Suprapubic skin (tissue), 4 donors: ENCODE results near the gene SEMA7A. TPM values are rescaled to one million over a fixed set of nuclear protein-coding genes. Genes with fewer than 3 reads are reported as not detected.

Experiments
- DNase-seq, 2 donors: peaks; one replicate each; pipeline ENCODE4 v3.0.0-alpha.2; 2019; ENCODE audit warnings: low spot score in 2 of 2
- H3K27ac ChIP-seq: fragments of 200-600 bp; sonication (generic); one replicate; pipeline ENCODE4 v1.5.1; 2019
- H3K27me3 ChIP-seq: fragments of 200-600 bp; sonication (generic); one replicate; pipeline ENCODE4 v1.5.1; 2019
- H3K36me3 ChIP-seq: fragments of 200-600 bp; sonication (generic); one replicate; pipeline ENCODE4 v1.5.1; 2019
- H3K4me1 ChIP-seq: fragments of 200-600 bp; sonication (generic); one replicate; pipeline ENCODE4 v1.5.1; 2019
- H3K4me3 ChIP-seq: fragments of 200-600 bp; sonication (generic); one replicate; pipeline ENCODE4 v1.5.1; 2019; ENCODE audit warnings: mild to moderate bottlenecking
- H3K9me3 ChIP-seq: fragments of 200-600 bp; sonication (generic); one replicate; pipeline ENCODE4 v1.5.1; 2019
- EP300 ChIP-seq: sonication (generic); formaldehyde crosslinking; IDR thresholded peaks from one replicate; pipeline ENCODE4 v1.6.1; 2017; ENCODE audit warnings: antibody characterized with exemption
- POLR2A ChIP-seq, 2 donors: fragments of 450-650 bp; IDR thresholded peaks; one replicate each; pipeline ENCODE4 v1.6.1; 2017; ENCODE audit warnings: antibody characterized with exemption in 2 of 2, mild to moderate bottlenecking in 2 of 2, moderate library complexity in 2 of 2
- POLR2AphosphoS5 ChIP-seq, 3 donors: sonication (generic); formaldehyde crosslinking; IDR thresholded peaks; one replicate each; pipeline ENCODE4 v1.6.1; 2017; ENCODE audit warnings: antibody characterized with exemption in 3 of 3
- WGBS: methylation state at CpG from one replicate; pipeline ENCODE4 v1.1.5; 2018; 5-methylcytosine and 5-hydroxymethylcytosine counted together
- total RNA-seq, 4 donors: library from RNA; depleted of rRNA; stranded (reverse); fragments of >200 nt; gene quantifications; one replicate each; pipeline ENCODE4 v1.1.0, GENCODE V29; 2016
- TF ChIP-seq, protein P1 (sequence below), 2 donors: fragments of 200-600 bp in 1 of 2; fragments of 450-650 bp in 1 of 2; sonication (generic) in 1 of 2; IDR thresholded peaks; one replicate each; pipeline ENCODE4 v1.5.1; 2016 to 2019; ENCODE audit warnings: antibody characterized with exemption in 2 of 2, mild to moderate bottlenecking in 1 of 2, moderate library complexity in 1 of 2

Gene SEMA7A
- total RNA-seq, 4 donors from 2014 or later: 10.1 to 31.4 (median 18.0) TPM

DNA sequence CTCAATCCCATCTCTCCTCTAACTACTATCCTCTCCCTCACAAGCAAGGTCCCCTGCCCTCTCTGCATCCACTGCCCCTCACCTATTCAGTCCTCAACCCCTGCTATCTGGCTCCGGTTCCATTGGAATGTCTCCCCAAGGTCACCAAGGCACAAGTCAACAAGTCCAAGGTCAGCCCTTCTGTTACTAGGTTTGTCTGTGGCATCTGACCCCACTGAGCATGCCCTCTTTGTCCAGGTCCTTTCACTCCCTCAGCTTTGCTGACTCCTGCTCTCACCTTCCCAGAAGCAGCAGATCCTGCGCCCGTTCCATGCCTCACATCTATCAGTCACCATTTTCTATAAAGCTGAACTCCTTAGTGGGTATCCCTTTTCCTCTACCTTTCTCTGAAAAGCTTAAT, 8.3 kb upstream of the SEMA7A start:
- H3K27me3 ChIP-seq: no peaks in the 10 kb centered on the region
- no peaks in the 10 kb centered on the region for H3K9me3 ChIP-seq
- peak; percentile 29 to 73 for DNase-seq
- H3K4me3 ChIP-seq: no peak overlapping the region
- H3K27ac ChIP-seq: no peak overlapping the region
- peaks cover 24% of the 10 kb centered on the region for H3K36me3 ChIP-seq
- H3K4me1 ChIP-seq: no peaks in the 10 kb centered on the region
- 91% methylated on average over 3 of the region's 3 CpGs for WGBS
- TF ChIP-seq, protein P1, sequence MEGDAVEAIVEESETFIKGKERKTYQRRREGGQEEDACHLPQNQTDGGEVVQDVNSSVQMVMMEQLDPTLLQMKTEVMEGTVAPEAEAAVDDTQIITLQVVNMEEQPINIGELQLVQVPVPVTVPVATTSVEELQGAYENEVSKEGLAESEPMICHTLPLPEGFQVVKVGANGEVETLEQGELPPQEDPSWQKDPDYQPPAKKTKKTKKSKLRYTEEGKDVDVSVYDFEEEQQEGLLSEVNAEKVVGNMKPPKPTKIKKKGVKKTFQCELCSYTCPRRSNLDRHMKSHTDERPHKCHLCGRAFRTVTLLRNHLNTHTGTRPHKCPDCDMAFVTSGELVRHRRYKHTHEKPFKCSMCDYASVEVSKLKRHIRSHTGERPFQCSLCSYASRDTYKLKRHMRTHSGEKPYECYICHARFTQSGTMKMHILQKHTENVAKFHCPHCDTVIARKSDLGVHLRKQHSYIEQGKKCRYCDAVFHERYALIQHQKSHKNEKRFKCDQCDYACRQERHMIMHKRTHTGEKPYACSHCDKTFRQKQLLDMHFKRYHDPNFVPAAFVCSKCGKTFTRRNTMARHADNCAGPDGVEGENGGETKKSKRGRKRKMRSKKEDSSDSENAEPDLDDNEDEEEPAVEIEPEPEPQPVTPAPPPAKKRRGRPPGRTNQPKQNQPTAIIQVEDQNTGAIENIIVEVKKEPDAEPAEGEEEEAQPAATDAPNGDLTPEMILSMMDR (IDR thresholded peaks at IDR 0.05): no peak
- no peak for TF ChIP-seq POLR2A (IDR thresholded peaks at IDR 0.05)
- TF ChIP-seq EP300: no peak
- TF ChIP-seq POLR2AphosphoS5 (IDR thresholded peaks at IDR 0.05): no peak

- DNase-seq: peak; percentile 48 to 66
- H3K27me3 ChIP-seq: no peaks in the 10 kb centered on the region
- no peaks in the 10 kb centered on the region for H3K4me1 ChIP-seq
- WGBS: 88% methylated on average over 6 of the region's 6 CpGs
- no peak overlapping the region for H3K4me3 ChIP-seq
- H3K9me3 ChIP-seq: no peaks in the 10 kb centered on the region
- H3K27ac ChIP-seq: no peak overlapping the region
- TF ChIP-seq POLR2AphosphoS5 (IDR thresholded peaks at IDR 0.05): no peak
- TF ChIP-seq EP300: no peak
- TF ChIP-seq, protein P1 (IDR thresholded peaks at IDR 0.05): no peak
- no peak for TF ChIP-seq POLR2A (IDR thresholded peaks at IDR 0.05)
- H3K36me3 ChIP-seq: peaks cover 17% of the 10 kb centered on the region
These were observed 7.6 kb upstream of the SEMA7A start for GRCh38 chr15:74441248-74441941.

DNA sequence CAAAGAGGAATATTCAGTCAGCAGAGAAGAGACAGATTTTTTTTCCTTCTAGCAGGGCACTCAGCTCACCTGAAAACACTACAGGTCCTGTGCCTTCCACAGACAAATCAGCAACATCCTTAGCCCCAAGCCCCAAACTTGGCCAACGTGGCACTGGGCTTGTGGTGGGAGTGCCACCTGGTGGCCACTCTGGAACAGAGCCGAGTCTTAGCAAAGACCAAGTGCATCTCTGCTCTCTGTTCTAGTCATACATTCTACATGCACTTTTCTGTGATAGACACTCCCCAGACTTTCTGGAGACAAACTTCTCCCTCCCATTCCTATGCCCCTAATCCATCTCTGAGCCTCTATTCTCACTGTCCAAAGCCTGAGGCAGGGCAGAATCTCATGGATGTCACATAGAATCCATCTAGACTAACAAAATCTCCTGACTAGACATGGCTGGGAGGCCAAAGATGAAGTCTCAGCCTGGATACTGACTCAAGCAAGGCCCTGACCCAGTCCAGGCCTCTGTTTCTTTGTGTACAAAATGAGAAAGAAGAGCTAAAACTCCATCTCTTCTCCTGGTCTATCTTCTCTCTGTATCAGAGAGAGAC, 5.1 kb upstream of the SEMA7A start:
- DNase-seq: no peak

DNA sequence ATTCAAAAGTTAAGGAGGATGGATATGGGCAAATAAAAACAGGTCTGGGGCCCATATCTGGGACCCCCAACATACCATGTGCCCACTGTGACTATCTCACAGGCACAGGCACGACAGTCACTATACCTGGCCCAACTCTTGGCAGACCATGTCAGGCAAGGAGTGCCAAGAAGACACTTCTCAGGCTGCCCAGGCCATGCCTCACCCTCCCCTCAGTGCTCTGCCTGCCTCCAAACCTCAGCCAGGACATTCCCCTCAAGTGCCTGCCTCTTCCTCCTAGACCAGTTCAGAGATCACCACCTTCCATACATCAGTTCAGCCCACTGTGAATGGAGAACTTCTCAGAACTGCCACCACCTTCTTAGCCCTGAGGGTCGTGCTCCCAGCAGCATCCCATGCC, 4.4 kb upstream of the SEMA7A start:
- Histone ChIP-seq H3K36me3 (no peaks in the 10 kb centered on the region), H3K4me3 (no peak overlapping the region), H3K4me1 (peaks cover 13% of the 10 kb centered on the region), H3K27ac (no peak overlapping the region), H3K27me3 (peaks cover 2% of the 10 kb centered on the region), H3K9me3 (no peaks in the 10 kb centered on the region)
- no peak for DNase-seq
- WGBS: 43% methylated on average over 2 of the region's 2 CpGs
- no peak for TF ChIP-seq EP300
- no peak for TF ChIP-seq POLR2AphosphoS5 (IDR thresholded peaks at IDR 0.05)
- TF ChIP-seq, protein P1 (IDR thresholded peaks at IDR 0.05): no peak
- TF ChIP-seq POLR2A (IDR thresholded peaks at IDR 0.05): no peak

More for the DNA sequence above, 5.1 kb upstream of the SEMA7A start:
- Histone ChIP-seq H3K4me3 (no peak overlapping the region), H3K9me3 (no peaks in the 10 kb centered on the region), H3K36me3 (no peaks in the 10 kb centered on the region), H3K27ac (no peak overlapping the region), H3K27me3 (no peaks in the 10 kb centered on the region), H3K4me1 (peaks cover 8% of the 10 kb centered on the region)
- 5% methylated on average over 2 of the region's 2 CpGs for WGBS
- TF ChIP-seq, protein P1 (IDR thresholded peaks at IDR 0.05): peak; percentile 76
- TF ChIP-seq EP300 (no peak), POLR2A (IDR thresholded peaks at IDR 0.05) (no peak)

DNA sequence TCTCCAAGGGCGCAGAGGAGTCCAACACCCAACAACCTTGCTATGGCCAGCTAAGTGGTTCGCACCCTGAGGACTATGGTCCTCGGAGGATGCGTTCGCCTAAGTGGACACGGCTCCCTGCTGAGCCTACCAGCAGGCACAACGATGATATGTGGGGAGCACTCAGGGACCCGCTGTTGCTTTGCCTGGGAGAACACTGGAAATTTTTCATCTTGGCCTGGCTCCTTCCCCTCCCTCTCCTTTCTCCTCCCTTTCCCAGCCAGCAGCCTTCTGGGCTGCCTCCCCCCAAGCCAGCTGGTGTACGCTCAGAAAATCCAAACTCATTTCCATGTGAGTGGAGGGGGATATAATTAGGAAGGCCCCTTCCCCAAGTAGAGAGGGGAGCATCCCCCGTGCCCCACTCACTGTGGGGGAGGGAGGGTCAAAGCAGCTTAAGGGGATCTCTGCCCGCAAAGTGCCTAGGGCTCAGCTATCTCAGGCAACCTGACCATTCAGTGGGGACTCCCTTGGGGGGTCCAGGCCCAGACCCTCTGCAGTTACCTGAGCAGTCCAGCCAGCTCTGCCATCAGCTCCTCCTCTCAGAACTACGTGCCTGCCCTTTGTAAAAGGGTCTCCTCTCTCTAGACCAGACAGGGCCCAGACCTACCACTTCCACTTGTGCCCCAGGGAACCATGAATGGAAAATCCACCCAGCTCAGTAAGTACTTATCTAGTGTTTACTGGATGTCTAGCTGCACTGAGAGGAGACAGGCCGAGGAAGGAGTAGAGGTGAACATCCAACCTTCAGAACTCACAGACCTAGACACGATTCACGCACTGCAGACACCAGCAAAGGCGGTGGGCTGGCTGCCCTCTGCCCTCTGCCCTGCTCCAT, 742 bp upstream of the SEMA7A start:
- WGBS: 68% methylated on average over 14 of the region's 16 CpGs
- Histone ChIP-seq H3K27me3 (peaks cover 23% of the 10 kb centered on the region), H3K36me3 (no peaks in the 10 kb centered on the region), H3K4me1 (peaks cover 25% of the 10 kb centered on the region), H3K27ac (peak overlapping the region; percentile 42), H3K4me3 (peak overlapping the region; percentile 87), H3K9me3 (no peaks in the 10 kb centered on the region)
- no peak for DNase-seq
- TF ChIP-seq POLR2A (IDR thresholded peaks at IDR 0.05) (no peak), EP300 (no peak), POLR2AphosphoS5 (IDR thresholded peaks at IDR 0.05) (no peak)
- TF ChIP-seq, protein P1 (IDR thresholded peaks at IDR 0.05): no peak
